GM21528 (cell line): ENCODE data around the gene PDIA6.
"Not testable (repeated sequence)": the region's sequence is repeated elsewhere in the genome, so short reads cannot be mapped to it uniquely, and the experiment has no call there.

ENCODE experiments used
- ATAC-seq: cut with Tn5 transposase; IDR thresholded peaks from one replicate; pipeline ENCODE4 v1.9.1; 2021; ENCODE audit warnings: mild to moderate bottlenecking, moderate library complexity; ENCODE audit not compliant: unreplicated experiment, low FRiP score

The PDIA6 gene

GRCh38 chr2:10783421-10783820, 29.2 kb downstream of the PDIA6 start:
- ATAC-seq: no peak

- no peak for ATAC-seq
Measured at GRCh38 chr2:10781746-10782145, 30.8 kb downstream of the PDIA6 start.

GRCh38 chr2:10780821-10781220, 31.8 kb downstream of the PDIA6 start:
- not testable (repeated sequence) for ATAC-seq

GRCh38 chr2:10780491-10780820, 32.1 kb downstream of the PDIA6 start:
- ATAC-seq: no peak

GRCh38 chr2:10779776-10780490, 32.7 kb downstream of the PDIA6 start:
- no peak for ATAC-seq

GRCh38 chr2:10778724-10779115, 33.9 kb downstream of the PDIA6 start:
- no peak for ATAC-seq

GRCh38 chr2:10777842-10778723, 34.5 kb downstream of the PDIA6 start:
- ATAC-seq: no peak

GRCh38 chr2:10777111-10777841, 35.3 kb downstream of the PDIA6 start:
- no peak for ATAC-seq

- ATAC-seq: no peak
Measured at GRCh38 chr2:10776231-10776977, 36.2 kb downstream of the PDIA6 start.

- no peak for ATAC-seq
Measured at GRCh38 chr2:10775831-10776230, 36.8 kb downstream of the PDIA6 start.

- ATAC-seq: no peak
Measured at GRCh38 chr2:10775021-10775780, 37.4 kb downstream of the PDIA6 start.

- ATAC-seq: no peak
Measured at GRCh38 chr2:10774394-10774793, 38.2 kb downstream of the PDIA6 start.

- no peak for ATAC-seq
Measured at GRCh38 chr2:10773821-10774341, 38.7 kb downstream of the PDIA6 start.

GRCh38 chr2:10772868-10773215, 39.7 kb downstream of the PDIA6 start:
- no peak for ATAC-seq

- ATAC-seq: no peak
Measured at GRCh38 chr2:10772201-10772867, 40.3 kb downstream of the PDIA6 start.

GRCh38 chr2:10771786-10772185, 40.8 kb downstream of the PDIA6 start:
- ATAC-seq: no peak

GRCh38 chr2:10770956-10771750, 41.4 kb downstream of the PDIA6 start:
- ATAC-seq: no peak

GRCh38 chr2:10768063-10768507, 44.5 kb downstream of the PDIA6 start:
- no peak for ATAC-seq
